NCI-H2171 (cell line): Measurements from ENCODE around the gene NBDY.
"Not testable (repeated sequence)": the region's sequence is repeated elsewhere in the genome, so short reads cannot be mapped to it uniquely, and the experiment has no call there.

Experiments used
- DNase-seq: peaks from one replicate; lab custom pipeline; 2025; lab: John Stamatoyannopoulos, UW

NBDY gene

DNA sequence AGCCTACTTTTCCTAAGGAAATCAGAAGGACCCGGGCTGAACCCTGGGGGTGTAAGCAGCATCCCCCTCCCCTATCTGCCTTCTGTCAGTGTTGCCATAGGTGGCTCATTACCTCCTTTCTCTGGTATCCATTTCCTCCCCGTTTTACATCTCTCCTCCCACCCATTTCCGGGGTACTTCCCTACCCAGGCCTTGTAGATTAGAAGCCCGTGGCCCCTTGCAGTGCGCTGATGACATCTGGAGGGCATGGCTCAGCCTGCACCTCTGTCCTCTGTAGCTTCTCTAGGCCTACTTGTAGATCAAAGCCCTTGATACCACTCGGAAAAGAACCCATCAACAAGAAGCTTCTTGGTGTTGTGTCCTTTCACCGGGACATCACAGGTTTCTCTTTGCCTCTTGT, 71.8 kb downstream of the NBDY start:
- no peak for DNase-seq

DNA sequence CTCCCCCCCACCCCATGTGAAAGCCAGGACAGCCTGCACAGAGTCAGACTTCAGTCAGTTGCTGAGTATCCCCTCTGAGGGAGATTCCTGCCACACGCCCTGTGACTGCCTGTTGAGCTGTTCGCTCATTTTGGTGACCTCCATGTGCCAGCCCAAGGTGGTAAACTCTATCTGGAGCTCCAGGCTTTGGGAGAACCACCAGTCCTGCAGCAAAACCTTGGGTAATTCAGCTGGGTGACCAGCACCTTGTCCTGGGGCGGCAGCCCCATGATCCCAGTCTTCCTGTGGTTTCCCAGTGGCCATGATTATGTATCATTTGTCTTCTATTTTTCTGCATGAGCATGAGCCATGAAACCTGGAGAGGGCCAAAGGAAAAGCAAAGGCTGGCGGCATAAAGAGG, 73.4 kb downstream of the NBDY start:
- no peak for DNase-seq

DNA sequence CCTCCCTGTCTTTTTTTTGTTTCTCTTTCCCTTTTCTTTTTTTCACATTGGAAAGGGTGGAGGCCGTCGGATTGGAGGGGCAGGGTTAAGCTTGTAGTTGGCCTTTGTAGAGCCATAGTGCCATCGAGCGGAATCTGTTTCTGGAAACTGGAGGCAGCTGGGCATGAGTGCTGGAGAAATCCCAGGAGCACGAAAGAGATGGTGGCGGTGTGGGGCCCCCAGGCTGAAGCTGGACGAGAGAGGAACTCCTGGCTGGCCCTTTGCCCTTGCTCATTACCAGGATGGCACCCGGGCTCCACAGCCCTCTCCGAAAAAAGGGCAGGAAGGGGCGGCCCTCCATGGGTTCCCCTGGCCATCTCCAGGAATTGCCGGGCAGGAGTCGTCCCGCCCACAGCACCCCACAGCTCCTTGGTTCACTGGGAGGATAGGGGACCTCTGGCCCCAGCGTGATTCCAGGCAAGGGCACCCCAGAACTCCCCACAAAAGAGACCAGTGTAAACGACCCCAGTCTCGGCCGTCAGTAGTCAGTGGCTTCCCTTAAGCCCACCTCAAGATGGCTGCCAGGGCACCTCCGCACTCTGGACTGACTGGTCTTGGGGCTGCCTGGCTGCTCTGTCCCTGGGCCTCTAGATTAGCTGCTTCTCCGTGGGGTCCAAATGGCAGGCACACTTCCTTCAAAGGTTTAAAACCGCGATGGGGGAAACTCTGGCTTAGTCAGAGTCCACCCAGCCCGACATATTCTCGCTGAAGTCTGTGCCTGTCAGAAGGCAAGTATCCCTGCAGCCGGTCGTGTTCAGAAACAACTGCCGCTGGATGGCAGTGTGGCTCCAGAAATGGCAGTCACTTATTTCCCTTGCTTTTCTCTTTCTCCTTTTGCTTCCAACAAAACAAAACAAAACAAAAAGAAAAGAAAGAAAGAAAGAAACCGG, 74.1 kb downstream of the NBDY start:
- no peak for DNase-seq

DNA sequence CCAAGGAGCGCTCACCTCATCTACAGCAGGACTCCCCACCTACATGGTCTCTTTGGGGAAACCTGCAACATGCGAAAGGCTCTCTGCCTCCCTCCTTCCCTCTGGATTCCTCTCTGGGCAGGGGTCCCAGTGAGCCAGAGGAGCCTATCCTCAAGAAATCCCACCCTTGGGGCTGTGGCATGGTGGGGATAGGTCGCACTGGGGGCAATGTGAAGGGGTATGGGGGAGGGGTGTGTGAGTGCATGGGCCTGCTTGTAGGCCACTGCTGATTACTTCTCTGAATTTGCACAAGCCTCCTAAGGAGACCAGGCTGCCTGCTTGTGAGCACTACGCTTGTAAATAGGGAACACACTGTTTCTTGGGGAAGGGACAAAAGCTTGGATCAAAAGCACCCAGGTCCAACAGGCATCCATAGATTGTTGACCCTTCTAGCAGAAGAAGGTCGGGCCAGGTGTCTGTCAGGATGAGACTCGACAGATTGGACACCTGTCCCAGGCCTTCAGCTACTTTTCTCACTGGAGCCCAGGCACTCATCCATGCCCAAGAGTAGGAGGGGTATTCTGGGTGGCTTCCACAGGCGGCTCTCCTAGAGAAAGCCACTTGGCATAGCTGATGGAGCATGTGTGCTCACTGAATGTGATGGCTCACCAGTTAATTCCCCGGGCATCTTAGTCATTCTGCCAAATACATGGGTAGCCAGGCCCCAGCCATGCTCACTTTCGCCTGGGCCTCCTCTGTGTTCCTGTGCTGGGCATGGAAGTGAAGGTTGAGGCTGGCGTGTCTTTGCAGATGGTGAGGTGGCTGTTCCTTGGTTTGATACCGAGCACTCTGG, 75.0 kb downstream of the NBDY start:
- no peak for DNase-seq

DNA sequence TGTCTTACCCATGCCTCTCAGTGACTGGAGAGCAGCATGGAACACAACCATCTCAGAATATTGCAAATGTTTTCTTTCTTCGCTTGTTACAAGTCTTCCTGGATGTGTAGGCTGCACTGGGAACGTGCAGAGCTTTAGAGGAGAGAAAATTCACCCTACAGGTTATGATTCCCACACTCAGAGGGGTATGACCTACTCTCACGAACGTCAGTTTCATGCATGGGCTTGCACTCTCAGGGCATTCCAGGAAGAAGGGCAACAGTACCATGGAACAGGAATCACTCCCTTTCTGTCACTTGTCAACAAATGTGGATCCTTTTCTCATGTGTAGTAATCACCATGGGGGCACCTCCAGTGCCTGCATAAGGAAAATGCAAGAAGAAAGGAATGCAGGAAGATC, 75.8 kb downstream of the NBDY start:
- DNase-seq = no peak

DNA sequence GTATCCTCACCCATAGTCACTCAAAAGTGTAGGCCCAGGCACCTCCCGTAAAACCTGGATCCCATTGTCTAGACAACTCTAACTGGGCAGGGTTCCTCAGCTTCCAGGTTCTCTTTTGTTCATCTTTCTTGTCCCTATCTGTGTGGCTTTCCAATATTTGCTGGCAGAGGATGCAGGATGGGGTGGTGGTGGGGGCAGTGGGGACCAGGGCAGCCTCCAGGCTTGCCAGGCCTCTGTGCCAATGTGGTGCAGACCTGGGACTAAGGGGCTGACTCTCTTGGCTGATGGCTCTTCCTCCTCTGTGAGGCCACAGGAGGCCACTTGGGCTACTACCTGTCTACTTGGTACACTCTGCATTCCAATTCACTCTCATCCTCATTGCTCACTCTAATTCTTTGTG, 76.4 kb downstream of the NBDY start:
- no peak for DNase-seq

DNA sequence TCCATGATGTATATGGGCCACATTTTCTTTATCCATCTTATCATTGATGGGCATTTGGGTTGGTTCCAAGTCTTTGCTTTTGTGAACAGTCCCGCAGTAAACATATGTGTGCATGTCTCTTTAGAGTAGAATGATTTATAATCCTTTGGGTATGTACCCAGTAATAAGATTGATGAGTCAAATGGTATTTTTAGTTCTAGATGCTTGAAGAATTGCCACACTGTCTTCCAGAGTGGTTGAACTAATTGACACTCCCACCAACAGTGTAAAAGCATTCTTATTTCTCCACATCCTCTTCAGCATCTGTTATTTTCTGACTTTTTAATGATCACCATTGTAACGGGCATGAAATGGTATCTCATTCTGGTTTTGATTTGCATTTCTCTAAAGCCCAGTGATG, 77.1 kb downstream of the NBDY start:
- not testable (repeated sequence) for DNase-seq

DNA sequence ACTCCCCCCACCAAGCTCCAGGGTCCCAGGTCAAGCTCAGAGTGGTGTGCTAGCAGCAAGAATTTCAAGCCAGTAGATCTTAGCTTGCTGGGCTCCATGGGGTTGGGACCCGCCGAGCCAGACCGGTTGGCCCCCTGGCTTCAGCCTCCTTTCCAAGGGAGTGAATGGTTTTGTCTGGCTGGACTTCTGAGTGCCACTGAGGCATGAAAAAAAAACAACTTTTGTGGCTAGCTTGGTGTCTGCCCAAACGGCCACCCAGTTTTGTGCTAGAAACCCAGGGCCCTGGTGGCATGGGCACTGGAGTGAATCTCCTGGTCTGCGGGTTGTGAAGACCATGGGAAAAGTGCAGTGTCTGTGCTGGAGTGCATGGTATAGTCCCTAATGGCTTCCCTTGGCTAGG, 82.6 kb downstream of the NBDY start:
- DNase-seq = no peak

DNA sequence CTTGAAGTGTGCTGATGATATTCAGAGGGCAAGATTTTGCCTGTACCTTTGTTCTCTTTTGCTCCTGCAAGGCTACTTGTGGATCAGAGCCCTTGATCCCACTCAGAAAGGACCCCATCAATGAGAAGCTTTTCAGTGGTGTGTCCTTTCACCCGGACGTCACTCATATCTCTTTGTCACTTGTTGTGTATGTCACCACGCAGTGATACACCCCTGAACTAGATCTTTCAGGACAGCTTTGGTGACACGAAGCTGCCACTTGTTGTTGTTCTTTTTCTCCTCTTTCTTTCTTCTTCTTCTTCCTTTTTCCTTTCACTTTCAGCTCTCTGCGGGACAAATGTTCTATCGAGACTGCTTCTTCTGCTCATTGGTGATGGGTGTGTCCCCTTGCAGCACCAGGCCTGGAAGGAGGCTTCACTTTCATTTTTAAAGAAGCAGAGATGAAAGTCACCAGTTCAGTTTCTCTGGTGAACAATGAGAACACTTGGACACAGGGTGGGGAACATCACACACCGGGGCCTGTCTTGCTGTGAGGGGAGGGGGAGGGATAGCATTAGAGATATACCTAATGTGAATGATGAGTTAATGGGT, 83.6 kb downstream of the NBDY start:
- no peak for DNase-seq

DNA sequence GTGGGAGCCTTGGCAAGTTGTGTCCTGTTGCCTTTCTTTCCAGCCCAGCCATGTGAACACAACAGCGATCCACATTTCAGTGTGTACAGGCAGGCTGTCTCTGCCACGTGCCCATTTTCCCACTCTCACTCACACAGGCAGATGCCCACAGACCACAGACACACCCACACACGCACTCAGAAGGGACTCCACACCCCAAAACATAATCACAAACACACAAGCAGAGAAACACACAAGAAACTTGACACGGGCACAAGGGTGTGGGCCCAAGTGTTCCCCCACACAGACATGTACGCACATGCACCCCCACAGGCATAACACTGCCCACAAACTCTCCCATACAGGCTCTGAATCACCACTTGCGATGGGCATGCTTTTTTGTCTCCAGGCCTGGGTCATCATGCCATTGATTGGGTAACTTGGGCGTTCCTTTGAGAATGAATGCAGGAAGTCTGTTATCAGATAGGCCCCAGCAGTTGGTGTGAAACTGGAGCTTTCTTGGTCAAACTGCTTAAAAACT, 84.3 kb downstream of the NBDY start:
- no peak for DNase-seq

DNA sequence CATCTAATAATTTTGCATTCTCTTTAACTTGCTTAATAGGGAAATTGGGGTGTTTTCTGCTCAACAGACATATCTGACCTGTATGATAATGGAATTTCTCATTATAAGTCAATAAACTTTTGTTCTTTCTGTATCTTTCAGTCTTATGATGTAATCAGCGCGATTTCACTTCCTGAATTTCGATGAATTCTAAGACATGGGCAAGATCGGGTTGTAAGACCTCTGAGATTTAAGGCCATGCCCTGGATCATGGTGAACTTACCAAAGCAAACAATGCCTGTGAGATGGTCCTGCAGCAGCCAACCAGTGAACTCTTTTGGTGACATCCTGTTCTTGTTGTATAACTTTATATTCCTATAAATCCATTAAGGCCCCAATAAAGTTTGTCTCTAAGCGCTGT, 88.1 kb downstream of the NBDY start:
- DNase-seq = no peak

DNA sequence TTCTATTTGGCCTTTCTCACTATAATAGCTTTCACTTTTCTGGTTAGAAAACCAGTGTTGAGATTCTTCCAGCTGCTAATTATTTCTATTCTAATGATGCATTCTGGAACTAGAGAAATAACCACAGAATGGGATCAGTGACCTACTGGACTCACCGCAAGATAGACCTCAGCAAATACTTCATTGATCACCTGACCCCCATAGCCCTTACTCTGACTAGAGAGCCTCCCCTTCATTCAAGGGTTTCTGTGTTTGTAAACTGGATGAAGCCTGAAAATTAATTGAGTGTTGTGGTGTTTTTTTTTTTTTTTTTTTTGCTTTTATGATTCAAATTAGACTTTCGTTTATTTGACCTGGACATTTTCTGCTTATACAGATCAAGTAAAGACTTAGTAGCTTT, 97.0 kb downstream of the NBDY start:
- DNase-seq = no peak

DNA sequence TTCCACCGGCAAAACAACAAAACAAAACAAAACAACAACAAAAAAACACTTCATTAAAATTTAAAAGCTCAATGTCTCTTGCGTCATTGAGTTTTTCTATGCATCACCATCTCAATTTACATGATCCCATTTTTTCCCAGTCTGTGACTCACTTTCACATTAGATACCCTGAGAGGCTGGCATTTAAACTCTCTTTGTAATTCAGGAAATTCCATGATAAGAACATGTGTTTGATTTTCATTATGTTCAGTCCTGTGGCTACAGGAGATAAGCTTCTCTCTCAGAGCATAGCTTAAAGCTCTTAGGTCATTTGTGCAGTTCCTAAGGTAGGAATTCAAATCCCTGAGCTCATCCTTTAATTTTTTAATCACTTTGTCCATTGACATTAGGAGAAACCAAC, 104.6 kb downstream of the NBDY start:
- DNase-seq = no peak

DNA sequence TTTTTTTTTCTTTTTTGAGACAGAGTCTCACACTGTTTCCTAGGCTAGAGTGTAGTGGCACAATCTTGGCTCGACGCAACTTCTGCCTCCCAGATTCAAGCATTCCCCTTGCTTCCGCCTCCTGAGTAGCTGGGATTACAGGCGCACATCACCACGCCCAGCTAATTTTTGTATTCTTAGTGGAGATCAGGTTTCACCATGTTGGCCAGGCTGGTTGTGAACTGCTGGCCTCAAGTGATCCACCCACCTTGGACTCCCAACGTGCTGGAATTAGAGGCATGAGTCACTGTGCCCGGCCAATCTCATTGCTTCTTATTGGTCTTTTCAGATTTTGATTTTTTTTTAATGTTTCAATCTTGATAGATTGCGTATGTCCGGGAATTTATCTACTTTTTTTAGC, 124.4 kb downstream of the NBDY start:
- no peak for DNase-seq

DNA sequence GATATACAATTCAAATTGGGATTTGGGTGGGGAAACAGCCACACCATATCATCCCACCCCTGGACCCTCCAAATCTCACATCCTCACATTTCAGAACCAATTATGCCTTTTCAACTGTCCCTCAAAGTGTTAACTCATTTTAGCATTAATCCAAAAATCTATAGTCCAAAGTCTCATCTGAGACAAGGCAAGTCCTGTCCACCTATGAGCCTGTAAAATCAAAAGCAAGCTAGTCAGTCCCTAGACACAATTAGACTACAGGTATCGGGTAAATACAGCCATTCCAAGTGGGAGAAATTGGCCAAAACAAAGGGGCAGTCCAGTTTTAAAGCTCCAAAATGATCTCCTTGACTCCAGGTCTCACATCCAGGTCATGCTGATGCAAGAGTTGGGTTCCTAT, 128.0 kb downstream of the NBDY start:
- DNase-seq = no peak

DNA sequence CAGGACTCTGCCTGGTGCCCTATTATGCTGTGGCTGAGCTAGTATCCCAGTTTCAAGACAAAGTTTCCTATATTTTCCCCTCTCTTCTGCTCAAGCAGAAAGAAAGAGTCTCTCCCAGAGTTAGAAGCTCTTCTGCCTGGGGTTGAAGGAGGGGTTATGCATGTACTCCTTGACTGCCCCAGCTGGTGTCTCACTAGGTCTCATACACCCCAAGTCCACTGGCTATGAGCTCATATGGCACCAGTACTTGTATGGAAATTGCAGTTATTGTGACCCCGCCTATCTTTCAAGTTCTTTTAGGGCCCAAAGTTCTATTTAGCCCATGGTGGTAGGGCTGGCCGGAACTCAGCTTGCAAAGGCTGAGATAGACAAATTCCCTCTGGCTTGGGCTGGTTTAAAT, 131.8 kb downstream of the NBDY start:
- DNase-seq = no peak
